ENCODE data around the gene PLA2G12B.

GRCh38 chr10:72893136-72893798 is 61.3 kb downstream of the PLA2G12B start, which contains the start of gene OIT3:
- no peak for TF ChIP-seq POLR2AphosphoS5 (IDR thresholded peaks at IDR 0.05; ENCODE audit: low read depth, low read length)
- TF ChIP-seq SIN3A (IDR thresholded peaks at IDR 0.05; ENCODE audit: borderline replicate concordance, insufficient read depth, low read length) = no peak
